ENCODE results near the gene ATRIP. TPM values are rescaled to one million over a fixed set of nuclear protein-coding genes. Genes with fewer than 3 reads are reported as not detected.
"Not testable (repeated sequence)": the region's sequence is repeated elsewhere in the genome, so short reads cannot be mapped to it uniquely, and the experiment has no call there.

Gene ATRIP
- total RNA-seq, 1 donor from 2014 or later = 5.9 TPM

- no peak for DNase-seq
Observed at GRCh38 chr3:48437812-48438211, 8.7 kb upstream of the ATRIP start.

GRCh38 chr3:48439820-48440589 lies 6.5 kb upstream of the ATRIP start, which contains the start of the genes CCDC51 and TMA7:
Gene CCDC51 (minus strand): TSS chr3:48440119. CDS start chr3:48435128, 4,991 bp downstream.
Gene TMA7 (plus strand): TSS chr3:48440257. CDS start chr3:48440297, 40 bp downstream.
- peak; percentile 97 for DNase-seq

- no peak for DNase-seq
Observed at GRCh38 chr3:48440590-48440958, 6.0 kb upstream of the ATRIP start.

GRCh38 chr3:48441940-48442339 lies 4.6 kb upstream of the ATRIP start:
- no peak for DNase-seq

GRCh38 chr3:48445277-48445882 lies 1.2 kb upstream of the ATRIP start:
- no peak for DNase-seq

- DNase-seq = no peak
Observed at GRCh38 chr3:48446043-48446424, 503 bp upstream of the ATRIP start.

GRCh38 chr3:48451270-48451669 lies 4.7 kb downstream of the ATRIP start:
- DNase-seq = no peak

- no peak for DNase-seq
Observed at GRCh38 chr3:48456456-48456855, 9.9 kb downstream of the ATRIP start.

- DNase-seq = no peak
Observed at GRCh38 chr3:48459331-48459730, 12.8 kb downstream of the ATRIP start.

- no peak for DNase-seq
Observed at GRCh38 chr3:48459773-48460516, 13.4 kb downstream of the ATRIP start.

GRCh38 chr3:48460517-48460902 lies 14.0 kb downstream of the ATRIP start:
- DNase-seq = no peak

GRCh38 chr3:48461767-48462166 lies 15.2 kb downstream of the ATRIP start:
- DNase-seq = not testable (repeated sequence)

GRCh38 chr3:48463703-48464102 lies 17.2 kb downstream of the ATRIP start:
- DNase-seq = no peak

- no peak for DNase-seq
Observed at GRCh38 chr3:48464713-48465221, 18.2 kb downstream of the ATRIP start.

GRCh38 chr3:48465237-48465530 lies 18.6 kb downstream of the ATRIP start:
- DNase-seq = no peak

- peak; percentile 96 for DNase-seq
Observed at GRCh38 chr3:48465531-48466378, 19.2 kb downstream of the ATRIP start.

GRCh38 chr3:48466386-48467109 lies 20.0 kb downstream of the ATRIP start:
- no peak for DNase-seq

GRCh38 chr3:48467110-48467454 lies 20.5 kb downstream of the ATRIP start:
- DNase-seq = no peak

GRCh38 chr3:48467473-48468267 lies 21.1 kb downstream of the ATRIP start:
- DNase-seq = no peak

GRCh38 chr3:48468329-48468731 lies 21.8 kb downstream of the ATRIP start:
- no peak for DNase-seq
